Thyroid gland (tissue), 4 donors: ENCODE results near the gene MAPRE3.

ENCODE experiments used
- CTCF ChIP-seq, 6 experiments: fragments of 200-600 bp in 3 of 6; fragments of 450-650 bp in 3 of 6; sonication (generic) in 3 of 6; IDR thresholded peaks; one replicate each; pipeline ENCODE4 v1.5.1; 2016 to 2019; ENCODE audit warnings: antibody characterized with exemption in 6 of 6, mild to moderate bottlenecking in 2 of 6, inconsistent platforms in 1 of 6, moderate library complexity in 1 of 6
- POLR2A ChIP-seq, 2 donors: fragments of 450-650 bp; IDR thresholded peaks; one replicate each; pipeline ENCODE4 v1.6.1; 2017; ENCODE audit warnings: antibody characterized with exemption in 2 of 2, mild to moderate bottlenecking in 2 of 2, moderate library complexity in 1 of 2

GRCh38 chr2:27057184-27057583 is 86.7 kb downstream of the MAPRE3 start:
- TF ChIP-seq POLR2A (IDR thresholded peaks at IDR 0.05) (no peak), CTCF (IDR thresholded peaks at IDR 0.05) (no peak)
